Activated CD8-positive, alpha-beta T cell treated with anti-CD3 and anti-CD28 coated beads for 36 hours (primary cell): ENCODE results near the gene RAP1B. TPM values are rescaled to one million over a fixed set of nuclear protein-coding genes. Genes with fewer than 3 reads are reported as not detected.
A peak's percentile ranks its signal among the peaks of the same experiment; 100 is the strongest.

ENCODE experiments used
- ATAC-seq: fragments of 200-7000 bp; cut with Tn5 transposase; one replicate; pipeline ENCODE4 v1.10.0; 2021; ENCODE audit warnings: mild to moderate bottlenecking, moderate library complexity
- CTCF ChIA-PET: fragments of 350-600 bp; sonication (Branson Sonifier 250); formaldehyde crosslinking; loops from one replicate; lab custom pipeline; 2021; ENCODE audit warnings: antibody characterized with exemption; lab: Charles Lee
- POLR2A ChIA-PET: fragments of 350-600 bp; sonication (Branson Sonifier 250); formaldehyde crosslinking; loops from one replicate; lab custom pipeline; 2021; ENCODE audit warnings: antibody characterized with exemption; lab: Charles Lee
- DNase-seq: peaks from one replicate; pipeline ENCODE4 v3.0.0-alpha.2; 2020
- H3K27ac Mint-ChIP-seq: one replicate; pipeline ENCODE4 v1.8.0; 2021; ENCODE audit warnings: mild to moderate bottlenecking, mixed read lengths
- H3K27me3 Mint-ChIP-seq: one replicate; pipeline ENCODE4 v1.8.0; 2021; ENCODE audit warnings: mixed read lengths
- H3K36me3 Mint-ChIP-seq: one replicate; pipeline ENCODE4 v1.8.0; 2021; ENCODE audit warnings: low read depth, mixed read lengths
- H3K4me1 Mint-ChIP-seq: one replicate; pipeline ENCODE4 v1.8.0; 2021; ENCODE audit warnings: low read depth, mixed read lengths
- H3K4me3 Mint-ChIP-seq: one replicate; pipeline ENCODE4 v1.8.0; 2021; ENCODE audit warnings: mild to moderate bottlenecking, moderate library complexity, mixed read lengths
- H3K9me3 Mint-ChIP-seq: one replicate; pipeline ENCODE4 v1.8.0; 2021; ENCODE audit warnings: mixed read lengths
- intact Hi-C: fragments of 100-400 bp; cut with micrococcal nuclease; formaldehyde crosslinking; loops from one replicate; pipeline ENCODE4 v1.10.0; 2022
- total RNA-seq, 2 experiments: library from RNA; stranded (reverse); gene quantifications; one replicate each; pipeline ENCODE4 v1.2.3, GENCODE V29; 2021
- TF ChIP-seq, protein P1 (sequence below): fragments of 200-600 bp; IDR thresholded peaks from one replicate; pipeline ENCODE4 v1.8.0; 2022; ENCODE audit warnings: antibody characterized with exemption, mild to moderate bottlenecking

The RAP1B gene
- total RNA-seq, 2 experiments from 2014 or later, result 187 to 192 TPM

DNA sequence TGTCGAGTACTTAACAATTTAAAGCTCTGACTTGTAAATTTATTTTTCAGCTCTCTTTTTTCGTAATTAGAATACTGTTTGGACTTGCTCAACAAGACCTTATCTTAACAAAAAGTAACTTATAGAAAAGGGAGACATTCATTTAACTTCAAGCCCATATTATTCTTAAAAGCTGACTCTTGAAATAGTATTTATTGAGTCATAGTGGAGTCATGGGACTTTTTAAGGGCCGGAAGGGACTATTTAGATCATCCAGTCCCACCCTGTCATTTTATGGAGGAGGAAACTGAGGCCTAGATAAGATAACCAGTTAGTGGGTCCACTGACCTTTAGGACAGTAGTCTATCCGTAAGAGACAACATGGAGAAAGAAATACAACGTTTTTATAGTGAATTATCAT, 1.5 kb downstream of the RAP1B start:
- peak; percentile 5 for ATAC-seq

GRCh38 chr12:68612697-68613096, 2.0 kb downstream of the RAP1B start:
- POLR2A ChIA-PET, result interaction anchor here (0.7 to 5.8 kb wide), 18 partner anchors 9 to 456 kb away, joined by 3 to 33 read pairs (median 3); no protein-coding TSS in a partner anchor
- Mint-ChIP-seq H3K36me3 (peaks cover 48% of the 10 kb centered on the region), H3K27me3 (no peaks in the 10 kb centered on the region), H3K4me1 (peaks cover 43% of the 10 kb centered on the region), H3K9me3 (no peaks in the 10 kb centered on the region), H3K4me3 (peak overlapping the region; percentile 98), H3K27ac (peak overlapping the region; percentile 97)
- DNase-seq, result no peak
- ATAC-seq, result no peak
- CTCF ChIA-PET, result interaction anchor here (0.7 to 1.8 kb wide), 7 partner anchors 10 to 257 kb away, joined by 3 to 5 read pairs (median 3); no protein-coding TSS in a partner anchor
- intact Hi-C loops, result loop anchor here (5.0 to 10.0 kb wide), 4 partner anchors 35 to 248 kb away; partner anchors contain the start of gene NUP107
- TF ChIP-seq, protein P1, sequence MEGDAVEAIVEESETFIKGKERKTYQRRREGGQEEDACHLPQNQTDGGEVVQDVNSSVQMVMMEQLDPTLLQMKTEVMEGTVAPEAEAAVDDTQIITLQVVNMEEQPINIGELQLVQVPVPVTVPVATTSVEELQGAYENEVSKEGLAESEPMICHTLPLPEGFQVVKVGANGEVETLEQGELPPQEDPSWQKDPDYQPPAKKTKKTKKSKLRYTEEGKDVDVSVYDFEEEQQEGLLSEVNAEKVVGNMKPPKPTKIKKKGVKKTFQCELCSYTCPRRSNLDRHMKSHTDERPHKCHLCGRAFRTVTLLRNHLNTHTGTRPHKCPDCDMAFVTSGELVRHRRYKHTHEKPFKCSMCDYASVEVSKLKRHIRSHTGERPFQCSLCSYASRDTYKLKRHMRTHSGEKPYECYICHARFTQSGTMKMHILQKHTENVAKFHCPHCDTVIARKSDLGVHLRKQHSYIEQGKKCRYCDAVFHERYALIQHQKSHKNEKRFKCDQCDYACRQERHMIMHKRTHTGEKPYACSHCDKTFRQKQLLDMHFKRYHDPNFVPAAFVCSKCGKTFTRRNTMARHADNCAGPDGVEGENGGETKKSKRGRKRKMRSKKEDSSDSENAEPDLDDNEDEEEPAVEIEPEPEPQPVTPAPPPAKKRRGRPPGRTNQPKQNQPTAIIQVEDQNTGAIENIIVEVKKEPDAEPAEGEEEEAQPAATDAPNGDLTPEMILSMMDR, result no peak

More for the DNA sequence above, 1.5 kb downstream of the RAP1B start:
- CTCF ChIA-PET, result interaction anchor here (1.1 to 1.4 kb wide), 3 partner anchors 10 to 238 kb away, joined by 3 read pairs; no protein-coding TSS in a partner anchor
- intact Hi-C loops, result loop anchor here (5.0 to 10.0 kb wide), 4 partner anchors 35 to 247 kb away; partner anchors contain the start of gene NUP107
- Mint-ChIP-seq H3K27ac (peak overlapping the region; percentile 97), H3K27me3 (no peaks in the 10 kb centered on the region), H3K4me3 (peak overlapping the region; percentile 98), H3K9me3 (no peaks in the 10 kb centered on the region), H3K36me3 (peaks cover 43% of the 10 kb centered on the region), H3K4me1 (peaks cover 40% of the 10 kb centered on the region)
- POLR2A ChIA-PET, result interaction anchor here (0.6 to 5.8 kb wide), 23 partner anchors 8 to 455 kb away, joined by 3 to 33 read pairs (median 3); no protein-coding TSS in a partner anchor
- TF ChIP-seq, protein P1, result no peak
- no peak for DNase-seq

DNA sequence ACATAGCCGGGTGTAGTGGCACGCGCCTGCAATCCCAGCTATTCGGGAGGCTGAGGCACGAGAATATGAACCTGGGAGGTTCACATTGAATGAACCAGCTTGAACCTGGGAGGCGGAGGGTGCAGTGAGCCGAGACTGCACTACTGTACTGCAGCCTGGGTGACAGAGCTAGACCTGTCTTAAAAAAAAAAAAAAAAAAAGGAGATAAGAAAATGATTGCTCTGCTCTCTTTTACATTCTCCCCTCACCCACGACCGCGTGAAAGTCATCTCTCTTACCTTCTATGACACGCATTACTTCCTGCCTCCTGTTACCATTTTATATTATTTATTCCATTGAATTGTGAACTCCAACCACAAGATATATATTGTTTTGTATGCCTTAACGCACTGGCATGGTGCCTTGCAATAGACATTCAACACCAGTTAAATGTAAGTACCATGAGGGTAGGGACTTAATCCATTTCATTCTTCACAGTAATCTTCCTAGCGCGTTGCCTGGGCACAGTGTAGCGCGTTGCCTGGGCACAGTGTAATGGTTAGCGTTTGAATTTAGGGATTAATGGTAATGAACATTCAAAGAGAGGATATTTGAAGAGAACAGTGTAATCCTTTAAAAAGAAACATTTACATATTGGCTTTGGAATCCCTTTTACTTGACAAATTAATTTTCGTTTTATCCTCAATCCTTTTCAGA, 2.7 kb downstream of the RAP1B start:
- DNase-seq (peak; percentile 72), ATAC-seq (peak; percentile 17)
- TF ChIP-seq, protein P1, result no peak
- Mint-ChIP-seq H3K36me3 (peaks cover 53% of the 10 kb centered on the region), H3K4me3 (peak overlapping the region; percentile 98), H3K27me3 (no peaks in the 10 kb centered on the region), H3K9me3 (no peaks in the 10 kb centered on the region), H3K4me1 (peaks cover 43% of the 10 kb centered on the region), H3K27ac (peak overlapping the region; percentile 97)
- POLR2A ChIA-PET, result interaction anchor here (0.8 to 5.8 kb wide), 11 partner anchors 9 to 248 kb away, joined by 3 to 33 read pairs (median 5); no protein-coding TSS in a partner anchor
- intact Hi-C loops, result loop anchor here (5.0 to 10.0 kb wide), 4 partner anchors 34 to 249 kb away; partner anchors contain the start of gene NUP107
- CTCF ChIA-PET, result interaction anchor here (0.7 to 1.9 kb wide), 8 partner anchors 9 to 258 kb away, joined by 3 to 9 read pairs (median 3); no protein-coding TSS in a partner anchor

DNA sequence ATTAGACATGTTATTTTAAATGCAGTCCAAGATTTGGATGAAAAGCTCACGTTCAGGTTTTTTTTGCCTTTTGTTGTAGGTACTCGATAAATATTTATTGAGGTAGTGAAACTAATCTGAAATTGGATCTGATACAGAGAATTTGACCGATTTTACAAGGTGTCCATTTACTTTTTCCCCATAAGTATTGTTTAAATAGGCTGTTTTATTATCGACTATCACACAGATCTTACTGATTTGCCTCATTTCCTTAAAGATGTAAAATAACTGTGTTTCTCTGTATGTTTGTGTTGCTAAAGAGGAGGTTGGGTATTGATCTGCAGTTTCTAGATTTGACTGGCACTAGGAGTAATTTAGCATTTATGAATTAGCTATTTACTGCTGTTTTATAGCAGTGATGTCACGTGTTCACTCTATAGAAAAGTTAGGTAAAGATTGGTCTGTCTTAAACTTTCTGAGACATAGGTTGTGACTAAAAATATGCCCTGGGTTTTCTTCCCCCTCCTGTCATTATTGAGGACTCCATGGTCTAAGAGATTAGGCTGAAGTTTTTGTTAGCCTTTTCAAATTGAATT, 3.5 kb downstream of the RAP1B start:
- Mint-ChIP-seq H3K27me3 (no peaks in the 10 kb centered on the region), H3K36me3 (peaks cover 61% of the 10 kb centered on the region), H3K4me1 (peaks cover 51% of the 10 kb centered on the region), H3K27ac (peak overlapping the region; percentile 97), H3K4me3 (peak overlapping the region; percentile 98), H3K9me3 (no peaks in the 10 kb centered on the region)
- ATAC-seq, result no peak
- DNase-seq, result no peak
- POLR2A ChIA-PET, result interaction anchor here (0.8 to 5.8 kb wide), 5 partner anchors 8 to 241 kb away, joined by 3 to 33 read pairs (median 5); no protein-coding TSS in a partner anchor
- CTCF ChIA-PET, result interaction anchor here (1.8 to 1.9 kb wide), 2 partner anchors 25 to 255 kb away, joined by 5 to 9 read pairs; no protein-coding TSS in a partner anchor
- TF ChIP-seq, protein P1, result no peak
- intact Hi-C loops, result loop anchor here (5.0 to 10.0 kb wide), 4 partner anchors 33 to 249 kb away; partner anchors contain the start of gene NUP107
